ENCODE measurements around the gene SCFD1.
A peak's percentile ranks its signal among the peaks of the same experiment; 100 is the strongest.
"Not testable (repeated sequence)": the region's sequence is repeated elsewhere in the genome, so short reads cannot be mapped to it uniquely, and the experiment has no call there.

The SCFD1 gene

DNA sequence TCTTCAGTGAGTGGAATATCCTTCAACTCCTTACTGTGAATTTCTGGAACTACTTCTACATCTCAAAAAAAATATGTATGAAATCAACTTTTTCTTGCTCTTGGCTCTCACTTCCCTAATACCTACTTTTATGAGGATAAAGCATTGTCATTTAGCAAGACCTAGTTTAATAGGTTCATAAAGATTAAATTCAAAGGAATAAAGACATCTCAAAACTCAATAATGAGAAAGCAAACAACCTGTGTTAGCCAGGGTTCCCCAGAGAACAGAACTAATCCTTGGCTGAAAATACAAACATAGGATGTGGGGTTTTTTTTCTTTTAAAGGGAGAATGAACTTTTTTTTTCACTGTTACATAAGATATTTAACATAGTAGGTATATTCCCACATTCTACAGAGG, 57.9 kb downstream of the SCFD1 start:
- no peak for DNase-seq (ENCODE audit: low read depth)

DNA sequence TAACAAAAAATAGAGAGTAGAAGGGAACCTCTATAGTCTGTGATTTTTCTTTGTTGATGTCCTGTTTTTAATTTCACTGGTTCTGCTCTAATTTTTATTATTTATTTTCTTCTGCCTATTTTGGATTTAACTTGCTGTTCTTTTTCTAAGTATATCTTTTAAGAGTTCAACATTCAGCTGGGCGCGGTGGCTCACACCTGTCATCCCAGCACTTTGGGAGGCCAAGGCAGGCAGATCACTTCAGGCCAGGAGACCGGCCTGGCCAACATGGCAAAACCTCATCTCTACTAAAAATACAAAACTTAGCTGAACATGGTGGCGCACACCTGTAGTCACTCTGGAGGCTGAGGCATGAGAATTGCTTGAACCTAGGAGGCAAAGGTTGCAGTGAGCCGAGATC, 58.7 kb downstream of the SCFD1 start:
- DNase-seq (ENCODE audit: low read depth), result not testable (repeated sequence)

DNA sequence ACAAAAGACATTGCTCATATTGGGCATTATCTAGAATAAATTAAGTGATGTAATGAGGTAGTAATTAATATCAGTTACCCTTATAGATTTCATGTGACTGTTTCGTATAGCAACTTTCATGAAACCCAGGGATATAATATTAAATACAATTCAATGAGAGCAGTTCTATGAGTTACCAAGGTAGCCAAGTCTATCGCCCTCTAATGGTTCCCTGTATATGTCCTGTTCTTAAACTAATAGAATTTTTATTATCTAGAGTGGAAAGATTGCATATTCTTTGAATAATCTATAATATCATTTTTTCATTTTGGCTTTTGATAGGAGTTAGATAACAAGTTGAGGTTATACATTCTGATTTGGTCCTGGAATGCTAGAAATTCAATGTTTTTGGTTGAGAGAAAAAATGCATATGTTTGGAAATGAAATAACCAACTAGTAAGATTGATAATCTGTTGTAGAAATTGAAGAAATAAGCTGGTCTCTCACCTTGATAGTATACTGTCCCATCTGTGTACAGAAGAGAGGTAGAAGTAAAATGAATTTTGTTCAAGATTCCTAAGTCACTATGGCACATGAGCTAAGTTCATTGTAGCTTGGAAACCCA, 59.7 kb downstream of the SCFD1 start:
- DNase-seq (ENCODE audit: low read depth), result no peak

DNA sequence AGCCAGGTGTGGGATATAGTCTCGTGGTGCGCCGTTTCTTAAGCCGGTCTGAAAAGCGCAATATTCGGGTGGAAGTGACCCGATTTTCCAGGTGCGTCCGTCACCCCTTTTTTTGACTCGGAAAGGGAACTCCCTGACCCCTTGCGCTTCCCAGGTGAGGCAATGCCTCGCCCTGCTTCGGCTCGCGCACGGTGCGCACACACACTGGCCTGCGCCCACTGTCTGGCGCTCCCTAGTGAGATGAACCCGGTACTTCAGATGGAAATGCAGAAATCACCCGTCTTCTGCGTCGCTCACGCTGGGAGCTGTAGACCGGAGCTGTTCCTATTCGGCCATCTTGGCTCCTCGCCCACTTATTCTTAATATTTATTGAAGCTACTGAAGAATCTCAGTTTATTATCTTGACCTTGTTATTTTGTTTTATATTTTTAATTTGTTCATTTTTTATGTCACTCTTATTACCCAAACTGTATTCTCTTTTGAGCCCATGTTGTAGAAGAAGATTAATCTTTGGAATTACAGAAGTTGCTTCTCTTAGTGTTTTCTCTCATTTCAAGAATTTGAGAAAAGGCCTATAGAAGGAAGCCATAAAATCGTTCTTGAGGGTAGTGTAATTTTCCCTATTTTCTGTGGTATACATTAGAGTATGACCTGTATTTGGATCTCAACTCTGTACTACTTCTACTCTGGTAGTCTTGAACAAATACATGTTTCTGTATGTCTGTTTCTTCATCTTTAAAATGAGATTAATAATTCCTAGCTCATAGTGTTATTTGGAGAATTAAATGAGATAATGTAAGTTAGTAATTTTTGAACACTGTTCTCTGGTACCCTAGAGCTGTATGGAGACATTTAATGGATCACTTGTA, 68.6 kb downstream of the SCFD1 start:
- DNase-seq (ENCODE audit: low read depth), result not testable (repeated sequence)

DNA sequence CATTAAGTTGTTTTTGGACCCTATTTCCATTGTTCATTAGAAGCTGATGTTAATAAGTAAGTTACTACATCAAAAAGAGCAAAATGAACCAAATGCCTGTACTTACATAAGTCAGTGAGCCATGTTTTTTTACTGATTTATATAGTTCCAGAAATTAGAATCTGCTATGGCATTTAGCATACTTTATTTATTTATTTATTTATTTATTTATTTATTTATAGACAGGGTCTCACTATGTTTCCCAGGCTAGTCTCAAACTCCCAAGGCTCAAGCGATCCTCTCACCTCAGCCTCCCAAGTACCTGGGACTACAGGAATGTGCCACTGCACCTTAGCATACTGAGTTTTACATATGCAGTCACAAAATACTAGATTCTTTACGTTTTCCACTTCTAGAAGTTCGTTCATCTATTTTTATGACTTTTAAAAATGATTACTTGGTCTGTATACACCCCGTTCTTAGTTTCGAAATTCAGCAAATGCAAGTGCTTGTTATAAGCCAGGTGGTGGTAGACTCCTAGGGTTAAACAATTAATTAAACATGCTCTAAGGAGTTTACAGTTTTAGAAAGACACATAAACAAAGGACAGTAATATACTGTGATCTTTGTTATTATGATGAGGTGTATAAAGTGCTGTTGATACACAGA, 69.8 kb downstream of the SCFD1 start:
- no peak for DNase-seq (ENCODE audit: low read depth)

DNA sequence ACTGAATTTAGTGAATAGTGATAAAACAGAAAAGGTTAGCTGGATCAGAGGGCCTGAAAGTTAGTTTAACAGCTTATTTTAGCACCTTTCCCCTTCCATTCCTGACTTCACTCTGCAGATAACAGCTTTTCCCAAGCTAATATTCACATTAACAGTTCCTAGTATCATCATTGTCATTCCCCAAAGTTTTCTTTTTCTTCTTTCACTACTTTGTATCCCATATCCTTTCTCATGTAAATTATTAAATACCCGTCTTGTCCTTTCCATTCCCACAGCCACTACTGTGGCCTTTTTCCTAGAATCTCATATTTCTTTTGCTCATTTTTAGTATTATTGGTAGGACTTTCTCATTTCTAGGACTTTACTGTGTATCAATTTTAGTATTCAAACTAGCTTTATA, 70.5 kb downstream of the SCFD1 start:
- no peak for DNase-seq (ENCODE audit: low read depth)

DNA sequence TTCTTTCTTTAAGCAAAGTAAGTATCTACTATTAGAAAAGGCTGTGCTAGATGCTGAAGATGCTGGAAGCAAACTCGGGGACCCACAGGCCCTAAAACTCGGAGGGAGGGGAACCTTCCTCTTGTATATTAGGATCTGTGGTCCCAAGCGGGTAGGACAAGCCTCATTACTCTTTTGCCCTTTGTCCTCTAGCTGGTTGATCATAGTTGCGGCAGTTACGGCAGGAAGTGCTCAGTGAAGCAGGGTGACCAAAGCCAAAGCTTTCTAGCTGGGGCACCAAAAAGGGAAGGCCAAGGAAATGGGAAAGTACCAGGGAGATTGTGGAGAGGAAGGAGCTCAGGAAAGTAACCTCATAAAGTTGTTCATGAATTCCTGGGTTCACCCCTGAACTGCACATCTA, 76.3 kb downstream of the SCFD1 start:
- no peak for DNase-seq (ENCODE audit: low read depth)

DNA sequence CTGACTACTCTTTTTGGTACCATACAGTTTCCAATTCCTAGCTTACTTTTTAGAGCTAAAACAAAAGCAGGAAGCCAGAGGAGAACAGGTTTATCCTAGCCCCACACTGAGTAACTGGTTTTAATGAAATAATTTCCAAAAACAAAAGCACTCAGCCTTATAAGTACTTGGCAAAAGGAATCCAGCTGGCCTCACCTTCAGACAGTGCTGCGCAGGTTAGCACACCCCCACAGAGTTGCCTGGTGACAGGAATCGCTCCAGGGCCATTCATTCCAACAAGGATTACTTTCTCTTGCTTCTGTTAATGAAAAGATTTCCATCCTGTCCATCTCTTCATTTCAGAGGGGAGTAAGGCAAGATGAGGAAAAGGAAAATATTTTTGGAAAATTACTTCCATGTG, 84.6 kb downstream of the SCFD1 start:
- DNase-seq (ENCODE audit: low read depth), result no peak

DNA sequence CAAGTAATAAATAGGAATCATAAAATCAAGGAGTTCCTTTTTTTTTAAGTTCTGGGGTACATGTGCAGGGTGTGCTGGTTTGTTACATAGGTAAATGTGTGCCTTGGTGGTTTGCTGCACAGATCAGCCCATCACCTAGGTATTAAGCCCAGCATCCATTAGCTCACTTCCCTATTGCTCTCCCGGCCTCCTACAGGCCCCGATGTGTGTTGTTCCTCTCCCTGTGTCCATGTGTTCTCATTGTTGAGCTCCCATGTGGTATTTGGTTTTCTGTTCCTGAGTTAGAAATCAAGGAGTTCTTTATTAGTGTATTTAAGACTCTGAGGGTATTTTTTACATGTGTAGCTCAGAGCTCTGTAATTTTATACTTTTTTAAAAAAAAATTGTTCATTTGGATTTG, 86.0 kb downstream of the SCFD1 start:
- no peak for DNase-seq (ENCODE audit: low read depth)

DNA sequence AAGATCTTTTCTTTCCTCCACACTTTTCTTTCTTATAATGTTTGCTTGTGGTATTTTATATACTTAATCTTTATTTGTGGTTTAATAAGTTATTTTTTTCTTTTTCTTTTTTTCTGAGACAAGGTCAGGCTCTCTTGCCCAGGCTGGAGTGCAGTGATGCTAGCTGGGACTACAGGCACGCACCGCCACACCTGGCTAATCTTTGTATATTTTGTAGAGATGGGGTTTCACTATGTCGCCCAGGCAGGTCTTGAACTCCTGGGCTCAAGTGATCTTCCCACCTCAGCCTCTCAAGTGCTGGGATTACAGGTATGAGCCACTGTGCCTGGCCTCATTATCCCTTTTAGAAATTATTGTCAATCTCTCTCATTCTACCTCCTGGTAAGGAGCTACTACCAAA, 87.1 kb downstream of the SCFD1 start:
- no peak for DNase-seq (ENCODE audit: low read depth)

DNA sequence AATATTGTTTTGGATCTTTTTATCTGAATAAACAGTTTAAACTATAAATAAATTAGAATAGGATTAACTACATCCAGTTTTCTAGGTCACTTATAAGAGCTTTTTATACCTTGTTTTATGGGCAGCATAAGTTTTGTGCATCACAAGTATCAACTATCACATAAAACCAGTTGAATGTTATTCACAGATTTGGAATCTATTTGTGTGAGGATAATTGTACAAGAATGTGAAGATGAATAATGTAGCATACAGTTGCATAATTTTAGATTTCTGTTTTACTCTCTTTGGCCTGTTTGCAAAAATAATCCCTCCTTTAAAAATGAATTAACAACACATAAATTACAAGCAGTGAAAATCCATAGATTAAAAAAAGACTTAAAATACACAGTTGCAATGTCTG, 88.8 kb downstream of the SCFD1 start:
- peak; percentile 38 for DNase-seq (ENCODE audit: low read depth)

DNA sequence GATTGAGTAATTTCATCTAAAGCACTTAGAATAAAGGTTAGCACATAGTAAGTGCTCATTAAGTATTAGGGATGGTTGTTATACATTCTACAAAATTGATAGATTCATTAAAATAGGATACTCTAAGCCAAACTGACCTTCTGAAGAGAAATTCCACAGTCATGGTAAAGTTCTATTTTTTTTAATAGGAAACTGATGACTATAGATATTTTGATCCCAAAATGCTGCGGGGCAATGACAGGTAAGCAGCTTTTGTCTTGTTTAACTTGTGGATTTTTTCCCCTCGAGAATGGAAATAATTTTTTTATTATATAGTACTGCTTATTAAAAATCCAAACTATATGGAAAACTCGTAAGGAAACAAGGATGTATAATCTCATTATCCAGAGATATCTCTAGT, 97.0 kb downstream of the SCFD1 start:
- no peak for DNase-seq (ENCODE audit: low read depth)

DNA sequence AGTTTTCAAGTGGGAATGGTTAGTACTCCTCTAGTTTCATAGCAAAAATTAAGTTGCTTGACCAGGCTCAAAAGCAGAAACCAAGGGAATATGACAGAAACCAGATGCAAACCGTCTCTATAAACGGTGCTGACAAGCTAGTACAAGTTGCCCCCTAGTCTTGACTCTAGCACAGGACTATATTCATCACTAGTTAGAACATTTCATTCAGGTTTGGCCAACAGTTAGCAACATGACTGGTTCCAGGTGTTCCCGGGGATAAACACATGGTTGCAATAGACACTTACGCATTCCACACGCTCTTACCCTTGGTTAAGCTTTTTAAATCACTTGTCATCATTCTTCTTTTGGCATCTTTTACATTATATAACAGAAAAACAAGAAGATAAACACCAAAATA, 103.6 kb downstream of the SCFD1 start:
- no peak for DNase-seq (ENCODE audit: low read depth)

DNA sequence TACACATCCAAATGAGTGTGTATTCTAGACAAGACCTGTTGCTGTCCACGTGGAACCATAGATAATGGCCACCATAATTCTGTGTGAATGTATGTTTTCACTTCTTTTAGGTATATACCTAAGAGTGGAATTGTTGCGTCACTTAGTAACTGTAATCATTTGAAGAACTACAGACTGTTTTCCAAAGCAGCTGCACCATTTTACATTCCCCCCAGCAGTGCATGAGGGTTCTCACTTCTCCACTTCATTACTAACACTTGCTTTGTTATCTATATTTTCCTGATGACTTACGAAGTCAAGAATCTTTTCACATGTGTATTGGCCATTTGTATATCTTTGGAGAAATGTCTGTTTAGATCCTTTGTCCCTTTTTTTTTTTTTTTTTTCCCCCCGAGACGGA, 106.4 kb downstream of the SCFD1 start:
- DNase-seq (ENCODE audit: low read depth), result no peak

DNA sequence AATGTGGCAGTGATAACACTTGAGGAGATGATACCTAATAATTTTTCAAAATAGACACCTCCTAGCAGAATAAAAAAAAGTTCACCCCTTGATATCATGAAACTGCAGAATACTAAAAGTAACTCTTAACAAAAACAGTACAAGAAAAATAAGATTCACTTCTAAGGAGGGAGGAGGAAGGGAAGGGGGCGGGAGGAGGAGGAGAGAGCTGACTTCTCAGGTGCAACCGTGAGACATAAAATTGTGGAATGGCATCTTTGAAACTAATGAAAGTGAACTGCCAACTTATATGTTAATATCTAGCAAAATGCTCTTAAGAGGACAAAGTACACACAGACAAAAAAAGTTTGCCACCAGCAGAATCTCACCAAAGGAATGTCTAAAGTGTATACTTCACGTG, 115.8 kb downstream of the SCFD1 start:
- no peak for DNase-seq (ENCODE audit: low read depth)

DNA sequence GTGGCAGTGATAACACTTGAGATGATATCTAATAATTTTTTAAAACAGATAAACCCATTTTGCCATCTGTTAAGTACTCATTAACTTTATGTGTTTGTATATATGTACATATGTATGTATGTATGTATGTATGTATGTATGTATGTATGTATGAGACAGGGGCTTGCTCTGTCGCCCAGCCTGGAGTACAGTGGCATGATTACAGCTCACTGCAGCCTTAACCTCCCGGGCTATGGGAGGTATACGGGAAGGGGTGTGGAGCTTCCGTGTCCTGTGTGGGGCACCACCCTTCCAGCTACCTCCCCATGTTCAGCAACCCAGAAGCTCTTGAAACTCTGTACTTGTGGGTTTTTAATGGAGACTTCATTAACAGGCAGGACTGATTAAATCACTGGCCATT, 116.9 kb downstream of the SCFD1 start:
- DNase-seq (ENCODE audit: low read depth), result no peak

DNA sequence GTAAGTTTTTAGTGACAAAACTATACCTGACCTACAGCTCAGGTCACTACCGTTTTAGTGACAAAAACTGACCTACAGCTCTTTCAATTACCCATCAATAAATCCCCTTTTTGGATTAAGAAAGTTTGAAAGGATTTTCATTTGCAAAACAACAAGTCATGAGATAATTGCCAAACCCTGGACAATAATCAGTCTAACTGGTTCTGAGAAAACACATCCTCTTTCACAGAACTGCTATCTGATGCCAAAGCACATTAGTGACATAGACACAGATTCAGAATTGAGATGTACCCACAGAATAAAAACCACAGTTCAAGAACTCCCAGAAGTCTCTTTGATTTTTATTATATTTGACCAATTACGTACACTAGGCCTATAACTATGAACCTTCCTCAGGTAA, 126.2 kb downstream of the SCFD1 start:
- no peak for DNase-seq (ENCODE audit: low read depth)

DNA sequence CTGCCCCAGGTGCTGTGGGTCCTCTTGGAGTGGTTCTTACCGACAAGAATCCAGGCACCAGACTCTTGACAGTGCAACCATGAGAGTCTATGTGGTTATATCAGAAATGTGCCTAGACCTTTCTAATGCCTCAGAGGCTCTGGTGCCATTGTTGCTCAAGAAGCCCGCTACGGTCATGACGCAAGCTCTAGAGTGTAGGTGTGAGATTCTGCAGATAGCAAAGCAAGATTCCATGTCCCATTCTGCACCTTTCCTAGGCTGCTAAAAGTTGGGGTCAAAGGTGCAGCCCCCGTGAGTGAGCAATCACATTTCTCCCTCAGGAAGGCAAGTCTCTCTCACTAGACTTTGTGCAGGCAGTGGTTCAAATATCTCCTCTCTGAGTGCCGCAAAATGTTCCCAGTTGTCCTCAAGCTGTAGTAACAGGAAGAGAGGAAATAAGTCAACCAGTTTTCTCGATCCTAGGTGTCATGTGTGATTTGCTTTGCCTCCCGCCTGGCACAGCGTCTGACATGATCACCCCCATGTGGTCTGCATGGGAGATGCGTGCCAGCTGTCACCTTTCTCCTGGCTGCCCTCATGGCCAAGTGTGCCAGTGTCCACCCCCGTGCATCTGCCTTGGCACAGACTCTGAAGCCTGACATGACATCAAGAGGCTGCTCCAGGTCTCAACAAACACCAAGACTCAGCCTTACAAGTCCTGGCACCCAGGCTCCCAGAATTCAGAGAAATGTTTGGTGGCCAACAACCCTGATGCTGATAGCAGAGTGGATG, 129.7 kb downstream of the SCFD1 start:
- no peak for DNase-seq (ENCODE audit: low read depth)

DNA sequence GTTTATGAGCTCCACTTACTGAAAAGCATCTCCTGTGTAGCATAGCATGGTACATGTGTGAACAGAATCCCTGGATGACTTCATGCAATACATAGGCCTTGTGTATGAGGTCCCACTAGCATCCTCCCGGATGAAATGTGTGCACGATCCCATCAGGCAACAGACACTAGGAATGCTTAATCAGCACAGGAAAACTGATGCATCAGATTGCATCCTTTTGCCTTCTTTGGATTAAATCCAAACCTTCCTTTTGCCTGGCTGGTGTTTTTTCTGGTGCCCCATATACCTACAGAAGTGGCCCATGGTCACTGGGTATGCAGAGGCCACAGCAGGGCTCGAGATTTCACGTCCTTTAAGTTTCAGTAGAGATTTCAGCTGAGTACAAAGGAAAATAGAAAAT, 131.3 kb downstream of the SCFD1 start:
- no peak for DNase-seq (ENCODE audit: low read depth)

DNA sequence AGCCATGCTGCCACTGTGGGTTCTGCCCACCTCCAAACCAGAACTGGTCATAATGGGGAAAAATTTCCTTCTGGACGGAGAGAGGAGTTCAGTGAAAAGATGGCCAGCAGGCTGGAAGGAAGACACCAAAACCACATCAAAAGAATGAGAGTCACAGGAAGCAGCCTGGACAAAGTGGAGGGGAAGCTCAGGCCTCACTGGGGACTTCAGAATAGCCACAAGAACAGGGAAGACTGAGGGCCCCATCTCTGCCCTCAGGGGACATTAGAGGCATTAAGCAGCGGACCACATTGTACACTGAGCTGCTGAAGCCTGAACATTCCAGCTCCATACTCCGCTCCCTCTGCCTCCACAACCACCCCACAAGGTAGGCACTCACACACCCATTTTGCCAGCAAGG, 132.7 kb downstream of the SCFD1 start:
- DNase-seq (ENCODE audit: low read depth), result no peak

DNA sequence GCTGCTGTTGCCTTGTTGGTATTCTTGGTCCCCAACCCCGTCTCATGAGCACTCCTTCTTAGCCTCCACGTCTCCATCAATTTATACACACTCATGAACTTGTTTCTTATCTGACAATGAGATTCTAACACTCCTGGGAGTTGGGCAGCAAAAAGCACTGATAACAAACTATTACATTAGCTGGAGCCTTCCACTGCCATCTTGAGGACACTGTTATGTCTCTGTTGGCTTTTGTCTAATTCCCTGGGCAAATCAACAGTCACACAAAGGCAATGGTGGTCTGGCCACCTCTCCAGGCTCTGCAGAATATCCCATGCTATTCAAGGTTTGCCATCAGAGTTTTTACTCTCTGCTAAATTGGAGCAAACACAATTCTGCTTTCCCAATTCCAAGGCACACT, 134.5 kb downstream of the SCFD1 start:
- DNase-seq (ENCODE audit: low read depth), result no peak

DNA sequence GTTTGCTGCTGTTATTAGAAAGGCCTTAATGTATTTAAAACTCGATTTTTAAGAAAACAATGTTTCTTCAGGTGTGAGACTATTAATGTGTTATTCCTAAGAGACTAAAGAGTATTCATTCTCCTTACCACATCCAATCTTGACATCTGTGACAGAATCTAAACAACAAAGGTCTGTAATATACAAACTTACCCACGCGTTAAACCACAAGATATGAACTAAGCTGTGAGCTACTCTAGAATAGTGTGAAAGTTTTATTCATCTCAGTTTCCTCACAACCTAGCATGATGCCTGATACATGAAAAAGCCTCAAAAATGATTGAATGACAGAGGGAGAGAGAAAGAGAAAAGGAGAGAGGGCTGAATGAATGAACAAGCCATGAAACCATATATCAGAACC, 135.0 kb downstream of the SCFD1 start:
- no peak for DNase-seq (ENCODE audit: low read depth)

Data from GM04504 (cell line).